Activated CD8-positive, alpha-beta T cell treated with anti-CD3 and anti-CD28 coated beads for 36 hours (primary cell): ENCODE results near the gene ARHGAP18. TPM values are rescaled to one million over a fixed set of nuclear protein-coding genes. Genes with fewer than 3 reads are reported as not detected.

Source experiments
- ATAC-seq: fragments of 200-7000 bp; cut with Tn5 transposase; one replicate; pipeline ENCODE4 v1.10.0; 2021; ENCODE audit warnings: mild to moderate bottlenecking, moderate library complexity
- CTCF ChIA-PET: fragments of 350-600 bp; sonication (Branson Sonifier 250); formaldehyde crosslinking; loops from one replicate; lab custom pipeline; 2021; ENCODE audit warnings: antibody characterized with exemption; lab: Charles Lee
- POLR2A ChIA-PET: fragments of 350-600 bp; sonication (Branson Sonifier 250); formaldehyde crosslinking; loops from one replicate; lab custom pipeline; 2021; ENCODE audit warnings: antibody characterized with exemption; lab: Charles Lee
- DNase-seq: peaks from one replicate; pipeline ENCODE4 v3.0.0-alpha.2; 2020
- H3K27ac Mint-ChIP-seq: one replicate; pipeline ENCODE4 v1.8.0; 2021; ENCODE audit warnings: mild to moderate bottlenecking, mixed read lengths
- H3K27me3 Mint-ChIP-seq: one replicate; pipeline ENCODE4 v1.8.0; 2021; ENCODE audit warnings: mixed read lengths
- H3K36me3 Mint-ChIP-seq: one replicate; pipeline ENCODE4 v1.8.0; 2021; ENCODE audit warnings: low read depth, mixed read lengths
- H3K4me1 Mint-ChIP-seq: one replicate; pipeline ENCODE4 v1.8.0; 2021; ENCODE audit warnings: low read depth, mixed read lengths
- H3K4me3 Mint-ChIP-seq: one replicate; pipeline ENCODE4 v1.8.0; 2021; ENCODE audit warnings: mild to moderate bottlenecking, moderate library complexity, mixed read lengths
- H3K9me3 Mint-ChIP-seq: one replicate; pipeline ENCODE4 v1.8.0; 2021; ENCODE audit warnings: mixed read lengths
- CTCF ChIP-seq: fragments of 200-600 bp; IDR thresholded peaks from one replicate; pipeline ENCODE4 v1.8.0; 2022; ENCODE audit warnings: antibody characterized with exemption, mild to moderate bottlenecking
- intact Hi-C: fragments of 100-400 bp; cut with micrococcal nuclease; formaldehyde crosslinking; loops from one replicate; pipeline ENCODE4 v1.10.0; 2022
- total RNA-seq, 2 experiments: library from RNA; stranded (reverse); gene quantifications; one replicate each; pipeline ENCODE4 v1.2.3, GENCODE V29; 2021

ARHGAP18 gene
- total RNA-seq, 2 experiments from 2014 or later, result 8.2 to 9.6 TPM

- H3K4me3 Mint-ChIP-seq, result no peak overlapping the region
Observed at GRCh38 chr6:129615496-129615895, 94.5 kb downstream of the ARHGAP18 start.

GRCh38 chr6:129615020-129615419, 95.0 kb downstream of the ARHGAP18 start:
- no peaks in the 10 kb centered on the region for H3K4me1 Mint-ChIP-seq
- POLR2A ChIA-PET, result no interaction called here
- ATAC-seq, result no peak
- no peak for TF ChIP-seq CTCF
- H3K9me3 Mint-ChIP-seq, result no peaks in the 10 kb centered on the region
- intact Hi-C loops, result no loop called here
- no peaks in the 10 kb centered on the region for H3K27me3 Mint-ChIP-seq
- H3K27ac Mint-ChIP-seq, result no peak overlapping the region
- DNase-seq, result no peak
- no peaks in the 10 kb centered on the region for H3K36me3 Mint-ChIP-seq
- no peak overlapping the region for H3K4me3 Mint-ChIP-seq
- CTCF ChIA-PET, result interaction anchor here (0.7 to 3.2 kb wide), 5 partner anchors 17 to 338 kb away, joined by 3 to 9 read pairs (median 8); no protein-coding TSS in a partner anchor

More at GRCh38 chr6:129615496-129615895, 94.5 kb downstream of the ARHGAP18 start:
- intact Hi-C loops, result no loop called here
- ChIA-PET POLR2A (no interaction called here), CTCF (interaction anchor here (2.0 to 3.2 kb wide), 3 partner anchors 17 to 160 kb away, joined by 5 to 9 read pairs (median 9); no protein-coding TSS in a partner anchor)
- Mint-ChIP-seq H3K9me3 (no peaks in the 10 kb centered on the region), H3K27me3 (no peaks in the 10 kb centered on the region), H3K27ac (no peak overlapping the region), H3K4me1 (no peaks in the 10 kb centered on the region), H3K36me3 (no peaks in the 10 kb centered on the region)
- ATAC-seq (no peak), DNase-seq (no peak)
- no peak for TF ChIP-seq CTCF

GRCh38 chr6:129614464-129614863, 95.5 kb downstream of the ARHGAP18 start:
- TF ChIP-seq CTCF, result no peak
- DNase-seq, result no peak
- no peaks in the 10 kb centered on the region for H3K27me3 Mint-ChIP-seq
- no peaks in the 10 kb centered on the region for H3K4me1 Mint-ChIP-seq
- no peaks in the 10 kb centered on the region for H3K36me3 Mint-ChIP-seq
- no peaks in the 10 kb centered on the region for H3K9me3 Mint-ChIP-seq
- ChIA-PET POLR2A (no interaction called here), CTCF (interaction anchor here (0.7 to 3.2 kb wide), 3 partner anchors 16 to 337 kb away, joined by 3 to 9 read pairs (median 8); no protein-coding TSS in a partner anchor)
- no peak overlapping the region for H3K4me3 Mint-ChIP-seq
- intact Hi-C loops, result no loop called here
- H3K27ac Mint-ChIP-seq, result no peak overlapping the region
- no peak for ATAC-seq

- no peak for ATAC-seq
- ChIA-PET CTCF (interaction anchor here (4.0 kb wide), 1 partner anchor 14 kb away, joined by 16 read pairs; no protein-coding TSS in a partner anchor), POLR2A (no interaction called here)
- no peak overlapping the region for H3K27ac Mint-ChIP-seq
- no peak for TF ChIP-seq CTCF
- intact Hi-C loops, result no loop called here
- peaks cover 2% of the 10 kb centered on the region for H3K4me1 Mint-ChIP-seq
- no peak for DNase-seq
- H3K36me3 Mint-ChIP-seq, result no peaks in the 10 kb centered on the region
- no peaks in the 10 kb centered on the region for H3K27me3 Mint-ChIP-seq
- no peak overlapping the region for H3K4me3 Mint-ChIP-seq
- H3K9me3 Mint-ChIP-seq, result no peaks in the 10 kb centered on the region
Observed at GRCh38 chr6:129612440-129612839, 97.5 kb downstream of the ARHGAP18 start.

GRCh38 chr6:129609635-129610034, 100.3 kb downstream of the ARHGAP18 start:
- CTCF ChIA-PET, result interaction anchor here (1.5 to 4.0 kb wide), 2 partner anchors 11 to 122 kb away, joined by 3 to 16 read pairs; no protein-coding TSS in a partner anchor
- ATAC-seq (no peak), DNase-seq (no peak)
- Mint-ChIP-seq H3K4me1 (peaks cover 2% of the 10 kb centered on the region), H3K9me3 (no peaks in the 10 kb centered on the region), H3K36me3 (no peaks in the 10 kb centered on the region), H3K27ac (no peak overlapping the region), H3K4me3 (no peak overlapping the region), H3K27me3 (no peaks in the 10 kb centered on the region)
- intact Hi-C loops, result no loop called here
- TF ChIP-seq CTCF, result no peak
- POLR2A ChIA-PET, result interaction anchor here (0.6 to 0.7 kb wide), 2 partner anchors 129 to 412 kb away, joined by 3 to 4 read pairs; no protein-coding TSS in a partner anchor
